ENCODE data around the gene RASGRP2. TPM values are rescaled to one million over a fixed set of nuclear protein-coding genes. Genes with fewer than 3 reads are reported as not detected.

Gene RASGRP2
- total RNA-seq, 1 donor from 2014 or later: 46.8 TPM

GRCh38 chr11:64774144-64774543 lies 30.2 kb upstream of the RASGRP2 start:
- intact Hi-C loops (cut with DNase I): no loop called here
- DNase-seq (ENCODE audit: missing footprints) (no peak), ATAC-seq (no peak)

GRCh38 chr11:64772303-64773018 lies 28.5 kb upstream of the RASGRP2 start:
- DNase-seq (ENCODE audit: missing footprints) (no peak), ATAC-seq (no peak)
- intact Hi-C loops (cut with DNase I): no loop called here

GRCh38 chr11:64771861-64772260 lies 27.9 kb upstream of the RASGRP2 start:
- DNase-seq (ENCODE audit: missing footprints) (no peak), ATAC-seq (no peak)
- intact Hi-C loops (cut with DNase I): no loop called here

GRCh38 chr11:64770120-64770519 lies 26.2 kb upstream of the RASGRP2 start:
- intact Hi-C loops (cut with DNase I): no loop called here
- ATAC-seq (no peak), DNase-seq (ENCODE audit: missing footprints) (no peak)

- ATAC-seq (no peak), DNase-seq (ENCODE audit: missing footprints) (no peak)
- intact Hi-C loops (cut with DNase I): no loop called here
Observed at GRCh38 chr11:64769283-64769682, 25.3 kb upstream of the RASGRP2 start.

- no peak for ATAC-seq
Observed at GRCh38 chr11:64768300-64768694, 24.4 kb upstream of the RASGRP2 start.

GRCh38 chr11:64767344-64768299 lies 23.7 kb upstream of the RASGRP2 start:
- DNase-seq (ENCODE audit: missing footprints) (no peak), ATAC-seq (peak; percentile 3)
- intact Hi-C loops (cut with DNase I): no loop called here

More at GRCh38 chr11:64768300-64768694, 24.4 kb upstream of the RASGRP2 start:
- intact Hi-C loops (cut with DNase I): no loop called here
- DNase-seq (ENCODE audit: missing footprints): no peak

GRCh38 chr11:64766881-64767280 lies 22.9 kb upstream of the RASGRP2 start:
- intact Hi-C loops (cut with DNase I): no loop called here
- no peak for DNase-seq (ENCODE audit: missing footprints)
- no peak for ATAC-seq

GRCh38 chr11:64765851-64766665 lies 22.1 kb upstream of the RASGRP2 start:
- intact Hi-C loops (cut with DNase I): no loop called here
- DNase-seq (ENCODE audit: missing footprints) (peak; percentile 51), ATAC-seq (no peak)

- DNase-seq (ENCODE audit: missing footprints) (peak; percentile 31), ATAC-seq (no peak)
- intact Hi-C loops (cut with DNase I): no loop called here
Observed at GRCh38 chr11:64765291-64765850, 21.4 kb upstream of the RASGRP2 start.

GRCh38 chr11:64764753-64765152 lies 20.8 kb upstream of the RASGRP2 start:
- intact Hi-C loops (cut with DNase I): no loop called here
- ATAC-seq (no peak), DNase-seq (ENCODE audit: missing footprints) (no peak)

GRCh38 chr11:64764040-64764611 lies 20.2 kb upstream of the RASGRP2 start:
- ATAC-seq: peak; percentile 9
- DNase-seq (ENCODE audit: missing footprints): no peak
- intact Hi-C loops (cut with DNase I): no loop called here

- ATAC-seq (no peak), DNase-seq (ENCODE audit: missing footprints) (no peak)
- intact Hi-C loops (cut with DNase I): loop anchor here (2.0 kb wide), 1 partner anchor 13 kb away; no protein-coding TSS in a partner anchor
Observed at GRCh38 chr11:64763526-64764039, 19.6 kb upstream of the RASGRP2 start.

GRCh38 chr11:64762674-64763525 lies 19.0 kb upstream of the RASGRP2 start:
- intact Hi-C loops (cut with DNase I): loop anchor here (2.0 kb wide), 1 partner anchor 14 kb away; no protein-coding TSS in a partner anchor
- DNase-seq (ENCODE audit: missing footprints) (no peak), ATAC-seq (no peak)

- intact Hi-C loops (cut with DNase I): loop anchor here (2.0 kb wide), 1 partner anchor 15 kb away; no protein-coding TSS in a partner anchor
- DNase-seq (ENCODE audit: missing footprints): no peak
- no peak for ATAC-seq
Observed at GRCh38 chr11:64762277-64762673, 18.3 kb upstream of the RASGRP2 start.

- no peak for DNase-seq (ENCODE audit: missing footprints)
- ATAC-seq: no peak
- intact Hi-C loops (cut with DNase I): no loop called here
Observed at GRCh38 chr11:64760759-64761420, 16.9 kb upstream of the RASGRP2 start.

All from Right ventricle myocardium inferior (tissue), 1 donor.